Measurements from ENCODE around the gene C1QL4. TPM values are rescaled to one million over a fixed set of nuclear protein-coding genes. Genes with fewer than 3 reads are reported as not detected.

Gene C1QL4
- total and polyA plus RNA-seq, 12 donors: not detected

- no peak overlapping the region for H3K4me3 ChIP-seq
- 68 to 73% methylated on average over 6 of the region's 6 CpGs for WGBS, 2 donors
- intact Hi-C loops (cut with DNase I): loop anchor here in 6 of 10 donors (5.0 to 10.0 kb wide), 3 partner anchors 45 to 53 kb away; partner anchors contain the start of gene PRPH (in 1 of the 6)
- H3K4me1 ChIP-seq: peaks cover 10 to 48% (median 34%) of the 10 kb centered on the region in 9 donors
- H3K36me3 ChIP-seq: no peaks in the 10 kb centered on the region
- peaks cover 15 to 98% (median 81%) of the 10 kb centered on the region in 7 donors for H3K27me3 ChIP-seq
- DNase-seq: no peak
- no peak for TF ChIP-seq CTCF (IDR thresholded peaks at IDR 0.05)
- no peak for ATAC-seq
- no peaks in the 10 kb centered on the region for H3K9me3 ChIP-seq
- H3K27ac ChIP-seq: no peak overlapping the region
Measured at GRCh38 chr12:49340095-49340870, 3.3 kb upstream of the C1QL4 start.

- WGBS, 2 donors: 56 to 58% methylated on average over 5 of the region's 5 CpGs
- peaks cover 15 to 98% (median 81%) of the 10 kb centered on the region in 7 donors for H3K27me3 ChIP-seq
- intact Hi-C loops (cut with DNase I): loop anchor here in 2 of 10 donors (5.0 kb wide), 1 partner anchor 47 kb away; no protein-coding TSS in a partner anchor
- no peak overlapping the region for H3K4me3 ChIP-seq
- no peaks in the 10 kb centered on the region for H3K9me3 ChIP-seq
- peaks cover 10 to 42% (median 28%) of the 10 kb centered on the region in 9 donors for H3K4me1 ChIP-seq
- no peak for ATAC-seq
- DNase-seq: no peak
- no peak for TF ChIP-seq CTCF (IDR thresholded peaks at IDR 0.05)
- H3K36me3 ChIP-seq: no peaks in the 10 kb centered on the region
- no peak overlapping the region for H3K27ac ChIP-seq
Measured at GRCh38 chr12:49339464-49339861, 2.5 kb upstream of the C1QL4 start.

GRCh38 chr12:49338830-49339463 lies 2.0 kb upstream of the C1QL4 start:
- DNase-seq: no peak
- WGBS, 2 donors: 74 to 75% methylated on average over 6 of the region's 6 CpGs
- intact Hi-C loops (cut with DNase I): loop anchor here in 2 of 10 donors (5.0 kb wide), 1 partner anchor 47 kb away; no protein-coding TSS in a partner anchor
- no peak for ATAC-seq
- peaks cover 10 to 41% (median 26%) of the 10 kb centered on the region in 9 donors for H3K4me1 ChIP-seq
- no peaks in the 10 kb centered on the region for H3K36me3 ChIP-seq
- no peak overlapping the region for H3K4me3 ChIP-seq
- peaks cover 20 to 98% (median 81%) of the 10 kb centered on the region in 7 donors for H3K27me3 ChIP-seq
- no peaks in the 10 kb centered on the region for H3K9me3 ChIP-seq
- no peak overlapping the region for H3K27ac ChIP-seq
- TF ChIP-seq CTCF (IDR thresholded peaks at IDR 0.05): no peak

GRCh38 chr12:49335955-49336644 lies 888 bp downstream of the C1QL4 start:
- no peak for DNase-seq
- intact Hi-C loops (cut with DNase I): loop anchor here in 2 of 10 donors (5.0 kb wide), 1 partner anchor 44 kb away; no protein-coding TSS in a partner anchor
- no peaks in the 10 kb centered on the region for H3K36me3 ChIP-seq
- H3K4me3 ChIP-seq: peak overlapping the region in 1 of 10 donors; percentile 43
- H3K4me1 ChIP-seq: peaks cover 0 to 40% (median 14%) of the 10 kb centered on the region in 9 donors
- H3K9me3 ChIP-seq: no peaks in the 10 kb centered on the region
- peaks cover 21 to 98% (median 79%) of the 10 kb centered on the region in 7 donors for H3K27me3 ChIP-seq
- no peak overlapping the region for H3K27ac ChIP-seq
- no peak for TF ChIP-seq CTCF (IDR thresholded peaks at IDR 0.05)
- no peak for ATAC-seq
- 6 to 10% methylated on average over 72 of the region's 72 CpGs for WGBS, 2 donors

Data from heart right ventricle (tissue), 16 donors.